ENCODE data around the gene CTIF. TPM values are rescaled to one million over a fixed set of nuclear protein-coding genes. Genes with fewer than 3 reads are reported as not detected.

The CTIF gene
- total and polyA plus RNA-seq, 12 donors: 44.5 to 74.1 (median 58.9) TPM

DNA sequence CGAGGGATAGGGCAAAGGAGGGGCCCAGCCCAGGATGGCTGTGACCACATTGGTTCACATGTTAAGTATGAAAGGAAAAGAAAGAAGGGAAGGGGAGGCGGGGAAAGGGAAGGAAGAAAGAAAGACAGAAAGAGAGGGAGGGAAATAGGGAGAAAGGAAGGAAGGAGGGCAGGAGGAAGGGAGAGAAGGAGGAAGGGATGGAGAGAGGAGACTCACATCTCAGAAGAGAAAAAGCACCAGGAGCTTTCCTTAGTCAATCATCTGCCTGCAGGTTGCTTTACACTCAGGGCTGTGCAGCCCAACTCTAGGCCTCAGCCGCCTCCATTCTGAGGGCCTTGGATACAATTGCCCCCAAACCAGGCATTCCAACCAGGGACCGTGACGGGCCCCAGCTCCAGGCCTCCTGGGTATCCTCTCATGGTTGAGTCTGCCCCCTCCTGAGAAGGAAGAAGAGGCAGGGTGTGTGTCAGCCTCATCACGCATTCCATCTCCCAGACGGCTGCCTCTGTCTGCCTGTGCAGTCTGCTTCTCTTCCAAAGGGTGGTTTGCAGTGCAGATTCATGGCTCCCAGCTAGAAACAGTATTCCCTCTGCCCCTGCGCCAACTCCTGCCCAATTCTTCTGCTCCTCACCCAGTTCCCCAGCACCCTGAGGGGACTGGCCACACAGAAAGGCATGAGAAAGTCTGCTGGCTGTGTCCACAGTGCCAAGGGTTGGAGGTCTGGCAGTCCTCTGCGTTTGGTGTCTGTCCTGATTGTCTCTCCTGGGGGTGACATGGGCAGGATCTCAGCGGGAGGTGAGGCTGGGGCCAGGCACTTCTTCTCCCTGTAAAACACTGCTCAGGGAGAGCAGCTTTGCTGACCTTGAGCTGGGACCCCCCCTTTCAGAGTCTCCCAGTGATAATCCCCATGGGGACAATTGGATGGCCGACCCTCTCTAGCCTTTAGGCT lies 248.6 kb downstream of the CTIF start:
- 75 to 88% methylated on average over 11 of the region's 11 CpGs for WGBS, 2 donors
- ATAC-seq: no peak

DNA sequence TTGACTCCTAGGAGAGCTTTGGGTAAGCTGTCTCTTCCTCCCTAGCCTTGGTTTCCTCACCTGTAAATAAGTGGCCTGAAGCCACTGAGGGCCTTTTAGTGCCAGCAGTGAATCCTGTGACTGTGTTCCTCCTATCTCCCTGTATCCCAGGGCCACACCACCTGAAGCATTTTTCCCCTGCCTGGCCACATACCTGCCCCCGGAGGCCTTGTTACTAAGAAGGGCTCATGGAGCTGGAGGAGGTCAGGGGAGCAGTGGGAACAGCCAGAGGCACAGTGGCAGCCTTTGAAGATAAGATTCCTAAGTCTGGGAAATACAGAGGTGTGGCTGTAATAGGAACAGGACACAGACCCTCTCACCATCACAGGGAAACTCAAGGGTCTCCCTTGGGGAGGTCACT lies 249.5 kb downstream of the CTIF start:
- no peak for DNase-seq
- intact Hi-C loops (cut with DNase I): loop anchor here in 1 of 10 donors (5.0 to 10.0 kb wide), 2 partner anchors 64 to 256 kb away; no protein-coding TSS in a partner anchor
- ATAC-seq: no peak
- Histone ChIP-seq H3K27me3 (no peaks in the 10 kb centered on the region), H3K36me3 (peaks cover 0 to 16% (median 0%) of the 10 kb centered on the region in 9 donors), H3K4me3 (no peak overlapping the region), H3K9me3 (no peaks in the 10 kb centered on the region), H3K27ac (peak overlapping the region in 4 of 10 donors; percentile 2 to 96 (median 55)), H3K4me1 (peaks cover 20 to 97% (median 62%) of the 10 kb centered on the region in 9 donors)
- TF ChIP-seq, protein P1, sequence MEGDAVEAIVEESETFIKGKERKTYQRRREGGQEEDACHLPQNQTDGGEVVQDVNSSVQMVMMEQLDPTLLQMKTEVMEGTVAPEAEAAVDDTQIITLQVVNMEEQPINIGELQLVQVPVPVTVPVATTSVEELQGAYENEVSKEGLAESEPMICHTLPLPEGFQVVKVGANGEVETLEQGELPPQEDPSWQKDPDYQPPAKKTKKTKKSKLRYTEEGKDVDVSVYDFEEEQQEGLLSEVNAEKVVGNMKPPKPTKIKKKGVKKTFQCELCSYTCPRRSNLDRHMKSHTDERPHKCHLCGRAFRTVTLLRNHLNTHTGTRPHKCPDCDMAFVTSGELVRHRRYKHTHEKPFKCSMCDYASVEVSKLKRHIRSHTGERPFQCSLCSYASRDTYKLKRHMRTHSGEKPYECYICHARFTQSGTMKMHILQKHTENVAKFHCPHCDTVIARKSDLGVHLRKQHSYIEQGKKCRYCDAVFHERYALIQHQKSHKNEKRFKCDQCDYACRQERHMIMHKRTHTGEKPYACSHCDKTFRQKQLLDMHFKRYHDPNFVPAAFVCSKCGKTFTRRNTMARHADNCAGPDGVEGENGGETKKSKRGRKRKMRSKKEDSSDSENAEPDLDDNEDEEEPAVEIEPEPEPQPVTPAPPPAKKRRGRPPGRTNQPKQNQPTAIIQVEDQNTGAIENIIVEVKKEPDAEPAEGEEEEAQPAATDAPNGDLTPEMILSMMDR (IDR thresholded peaks at IDR 0.05): no peak
- WGBS, 2 donors: 58 to 73% methylated on average over 1 of the region's 1 CpG

More for the DNA sequence above, 248.6 kb downstream of the CTIF start:
- intact Hi-C loops (cut with DNase I): loop anchor here in 1 of 10 donors (5.0 to 10.0 kb wide), 2 partner anchors 65 to 257 kb away; no protein-coding TSS in a partner anchor
- Histone ChIP-seq H3K27me3 (no peaks in the 10 kb centered on the region), H3K27ac (peak overlapping the region in 3 of 10 donors; percentile 16 to 96 (median 94)), H3K9me3 (no peaks in the 10 kb centered on the region), H3K36me3 (peaks cover 0 to 16% (median 0%) of the 10 kb centered on the region in 9 donors), H3K4me1 (peaks cover 29 to 97% (median 71%) of the 10 kb centered on the region in 9 donors), H3K4me3 (no peak overlapping the region)
- TF ChIP-seq, protein P1 (IDR thresholded peaks at IDR 0.05): no peak
- no peak for DNase-seq

DNA sequence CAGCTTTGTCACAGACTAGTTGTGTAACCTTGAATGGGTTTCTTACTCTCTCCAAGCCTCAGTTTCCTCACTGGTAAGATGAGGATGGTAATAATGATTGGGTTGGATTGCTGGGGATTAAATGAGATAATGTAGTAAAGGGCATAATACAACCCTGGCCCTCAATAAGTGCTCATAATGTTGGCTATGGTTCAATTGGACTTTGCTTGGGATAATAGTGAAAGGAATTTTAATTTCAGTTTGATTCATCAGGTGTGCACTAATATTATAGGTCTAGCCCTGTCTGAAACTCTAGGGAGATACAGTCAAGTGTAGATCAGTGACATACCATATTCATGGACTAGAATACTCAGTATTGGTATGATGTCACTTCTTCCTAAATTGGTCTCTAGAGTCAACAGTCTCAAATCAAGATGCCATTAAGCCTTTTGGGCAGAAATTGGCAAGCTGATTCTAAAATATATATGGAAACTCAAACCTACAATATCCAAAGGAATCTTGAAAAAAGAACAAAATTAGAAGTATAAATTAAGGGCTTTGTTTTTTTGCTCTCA lies 250.5 kb downstream of the CTIF start:
- ATAC-seq (no peak), DNase-seq (no peak)
- no peaks in the 10 kb centered on the region for H3K27me3 ChIP-seq
- peaks cover 19 to 89% (median 57%) of the 10 kb centered on the region in 9 donors for H3K4me1 ChIP-seq
- H3K36me3 ChIP-seq: peaks cover 0 to 12% (median 0%) of the 10 kb centered on the region in 9 donors
- H3K9me3 ChIP-seq: no peaks in the 10 kb centered on the region
- TF ChIP-seq, protein P1 (IDR thresholded peaks at IDR 0.05): no peak
- H3K4me3 ChIP-seq: no peak overlapping the region
- intact Hi-C loops (cut with DNase I): loop anchor here in 1 of 10 donors (5.0 to 10.0 kb wide), 2 partner anchors 63 to 255 kb away; no protein-coding TSS in a partner anchor
- peak overlapping the region; percentile 68 to 96 (median 92) for H3K27ac ChIP-seq

DNA sequence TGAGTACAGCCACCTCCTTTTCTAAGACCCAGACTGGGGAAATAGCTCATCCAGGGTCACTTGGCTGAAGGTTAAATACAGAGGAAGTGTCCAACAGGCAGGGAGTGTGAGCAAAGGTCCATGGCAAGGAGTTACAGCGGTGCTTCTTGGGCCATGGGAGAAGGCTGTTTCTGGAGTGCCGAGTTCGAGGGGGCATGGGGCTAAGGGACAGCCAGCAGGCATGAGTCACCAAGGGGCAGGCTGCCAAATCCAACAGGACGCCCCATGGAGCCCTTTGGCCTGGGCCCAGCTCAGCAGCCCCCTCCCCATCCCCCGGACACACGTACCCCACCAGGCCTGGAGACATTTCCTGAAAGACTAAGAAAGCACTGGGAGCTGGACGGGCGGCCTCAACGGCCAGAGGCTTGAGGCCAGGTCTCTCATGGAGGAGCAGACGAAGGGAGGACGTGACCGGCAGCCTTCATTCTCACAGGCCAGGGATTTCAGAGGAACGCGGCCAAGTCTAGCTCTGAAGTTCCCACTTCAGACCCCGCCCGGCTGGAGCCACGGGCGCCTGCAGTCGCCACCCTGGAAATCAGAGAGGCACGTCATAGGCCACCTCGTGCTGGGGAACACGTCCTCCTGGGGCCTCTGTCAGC lies 251.5 kb downstream of the CTIF start:
- Histone ChIP-seq H3K4me3 (no peak overlapping the region), H3K9me3 (no peaks in the 10 kb centered on the region), H3K27me3 (no peaks in the 10 kb centered on the region), H3K36me3 (peaks cover 0 to 11% (median 0%) of the 10 kb centered on the region in 9 donors), H3K27ac (peak overlapping the region; percentile 68 to 96 (median 92)), H3K4me1 (peaks cover 19 to 81% (median 48%) of the 10 kb centered on the region in 9 donors)
- DNase-seq (peak; percentile 89 to 93), ATAC-seq (peak; percentile 72 to 91 (median 89))
- TF ChIP-seq, protein P1 (IDR thresholded peaks at IDR 0.05): no peak
- intact Hi-C loops (cut with DNase I): loop anchor here in 6 of 10 donors (2.0 to 10.0 kb wide), 5 partner anchors 52 to 162 kb away; partner anchors contain the start of gene SMAD7 (in 1 of the 6)
- 22 to 27% methylated on average over 22 of the region's 22 CpGs for WGBS, 2 donors

Measured in heart right ventricle (tissue), 16 donors.